ENCODE measurements around the gene RIPOR3. TPM values are rescaled to one million over a fixed set of nuclear protein-coding genes. Genes with fewer than 3 reads are reported as not detected.

The RIPOR3 gene
- total RNA-seq, 2 donors from 2014 or later, result 0.46 to 1.4 TPM

DNA sequence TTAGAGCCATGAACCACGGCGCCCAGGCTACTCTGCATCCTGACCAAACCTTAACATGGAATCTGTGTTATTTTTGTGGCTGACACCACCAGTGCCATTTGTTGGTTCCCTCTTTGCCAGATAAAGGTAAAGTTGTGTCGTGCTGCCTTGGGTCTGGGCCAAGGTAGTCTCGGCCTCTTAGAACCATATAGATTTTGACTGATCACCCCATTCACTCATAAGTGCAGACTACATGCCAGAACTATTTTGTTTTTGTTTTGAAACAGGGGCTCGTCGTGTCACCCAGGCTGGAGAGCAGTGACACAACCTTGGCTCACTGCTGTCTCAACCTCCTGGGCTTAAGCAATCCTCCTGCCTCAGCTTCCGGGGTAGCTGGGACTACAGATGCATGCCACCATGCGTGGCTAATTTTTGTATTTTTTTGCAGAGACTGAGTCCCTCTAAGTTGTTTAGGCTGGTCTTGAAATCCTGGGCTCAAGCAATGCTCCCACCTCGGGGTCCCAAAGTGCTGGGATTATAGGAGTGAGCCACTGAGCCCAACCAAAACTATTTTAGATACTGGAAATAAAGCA is 19.2 kb upstream of the RIPOR3 start:
- no peak for DNase-seq
- Histone ChIP-seq H3K27me3 (ENCODE audit: control insufficient read depth, insufficient read depth, low read length, poor library complexity, severe bottlenecking) (no peaks in the 10 kb centered on the region), H3K4me3 (ENCODE audit: low read length) (no peak overlapping the region), H3K27ac (ENCODE audit: low read depth, low read length) (no peak overlapping the region), H3K9me3 (ENCODE audit: control insufficient read depth, low read length) (no peaks in the 10 kb centered on the region), H3K9ac (ENCODE audit: extremely low read depth, low read length, poor library complexity, severe bottlenecking) (no peak overlapping the region), H3K36me3 (ENCODE audit: control insufficient read depth, insufficient read depth, low read length) (no peaks in the 10 kb centered on the region), H3K4me1 (ENCODE audit: control insufficient read depth, insufficient read depth, low read length) (peaks cover 2% of the 10 kb centered on the region)
- 90 to 91% methylated on average over 9 of the region's 9 CpGs for WGBS, 2 experiments (ENCODE audit: insufficient coverage in 1 of 2, insufficient read length in 1 of 2)
- no peak overlapping the region for H3K27ac Mint-ChIP-seq
- peaks cover 19% of the 10 kb centered on the region for H3K4me1 Mint-ChIP-seq
- TF ChIP-seq, protein P1, sequence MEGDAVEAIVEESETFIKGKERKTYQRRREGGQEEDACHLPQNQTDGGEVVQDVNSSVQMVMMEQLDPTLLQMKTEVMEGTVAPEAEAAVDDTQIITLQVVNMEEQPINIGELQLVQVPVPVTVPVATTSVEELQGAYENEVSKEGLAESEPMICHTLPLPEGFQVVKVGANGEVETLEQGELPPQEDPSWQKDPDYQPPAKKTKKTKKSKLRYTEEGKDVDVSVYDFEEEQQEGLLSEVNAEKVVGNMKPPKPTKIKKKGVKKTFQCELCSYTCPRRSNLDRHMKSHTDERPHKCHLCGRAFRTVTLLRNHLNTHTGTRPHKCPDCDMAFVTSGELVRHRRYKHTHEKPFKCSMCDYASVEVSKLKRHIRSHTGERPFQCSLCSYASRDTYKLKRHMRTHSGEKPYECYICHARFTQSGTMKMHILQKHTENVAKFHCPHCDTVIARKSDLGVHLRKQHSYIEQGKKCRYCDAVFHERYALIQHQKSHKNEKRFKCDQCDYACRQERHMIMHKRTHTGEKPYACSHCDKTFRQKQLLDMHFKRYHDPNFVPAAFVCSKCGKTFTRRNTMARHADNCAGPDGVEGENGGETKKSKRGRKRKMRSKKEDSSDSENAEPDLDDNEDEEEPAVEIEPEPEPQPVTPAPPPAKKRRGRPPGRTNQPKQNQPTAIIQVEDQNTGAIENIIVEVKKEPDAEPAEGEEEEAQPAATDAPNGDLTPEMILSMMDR (conservative IDR thresholded peaks at IDR 0.05), result no peak
- no peaks in the 10 kb centered on the region for H3K9me3 Mint-ChIP-seq
- H3K27me3 Mint-ChIP-seq (ENCODE audit: insufficient read depth), result no peaks in the 10 kb centered on the region
- no peaks in the 10 kb centered on the region for H3K36me3 Mint-ChIP-seq (ENCODE audit: low read depth)
- H3K4me3 Mint-ChIP-seq, result no peak overlapping the region

DNA sequence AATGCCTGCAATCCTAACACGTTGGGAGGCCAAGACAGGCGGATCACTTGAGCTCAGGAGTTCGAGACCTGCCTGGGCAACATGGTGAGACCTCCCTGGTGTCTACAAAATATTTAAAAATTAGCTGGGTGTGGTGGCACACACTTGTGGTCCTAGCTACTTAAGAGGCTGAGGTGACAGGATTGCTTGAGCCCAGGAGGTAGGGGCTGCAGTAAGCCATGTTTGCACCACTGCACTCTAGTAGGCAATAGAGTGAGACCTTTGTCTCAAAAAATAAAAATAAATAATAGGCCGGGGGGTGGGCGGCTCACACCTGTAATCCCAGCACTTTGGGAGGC is 18.3 kb upstream of the RIPOR3 start:
- H3K9me3 ChIP-seq (ENCODE audit: control insufficient read depth, low read length), result no peaks in the 10 kb centered on the region
- no peaks in the 10 kb centered on the region for H3K36me3 ChIP-seq (ENCODE audit: control insufficient read depth, insufficient read depth, low read length)
- 82 to 83% methylated on average over 3 to 5 of the region's 5 CpGs for WGBS, 2 experiments (ENCODE audit: insufficient coverage in 1 of 2, insufficient read length in 1 of 2)
- Mint-ChIP-seq H3K36me3 (ENCODE audit: low read depth) (no peaks in the 10 kb centered on the region), H3K9me3 (no peaks in the 10 kb centered on the region), H3K27me3 (ENCODE audit: insufficient read depth) (no peaks in the 10 kb centered on the region), H3K4me3 (no peak overlapping the region), H3K27ac (no peak overlapping the region), H3K4me1 (peaks cover 19% of the 10 kb centered on the region)
- TF ChIP-seq, protein P1 (conservative IDR thresholded peaks at IDR 0.05), result no peak
- H3K27ac ChIP-seq (ENCODE audit: low read depth, low read length), result no peak overlapping the region
- no peak overlapping the region for H3K4me3 ChIP-seq (ENCODE audit: low read length)
- no peak overlapping the region for H3K9ac ChIP-seq (ENCODE audit: extremely low read depth, low read length, poor library complexity, severe bottlenecking)
- peaks cover 2% of the 10 kb centered on the region for H3K4me1 ChIP-seq (ENCODE audit: control insufficient read depth, insufficient read depth, low read length)
- DNase-seq, result no peak
- H3K27me3 ChIP-seq (ENCODE audit: control insufficient read depth, insufficient read depth, low read length, poor library complexity, severe bottlenecking), result no peaks in the 10 kb centered on the region

DNA sequence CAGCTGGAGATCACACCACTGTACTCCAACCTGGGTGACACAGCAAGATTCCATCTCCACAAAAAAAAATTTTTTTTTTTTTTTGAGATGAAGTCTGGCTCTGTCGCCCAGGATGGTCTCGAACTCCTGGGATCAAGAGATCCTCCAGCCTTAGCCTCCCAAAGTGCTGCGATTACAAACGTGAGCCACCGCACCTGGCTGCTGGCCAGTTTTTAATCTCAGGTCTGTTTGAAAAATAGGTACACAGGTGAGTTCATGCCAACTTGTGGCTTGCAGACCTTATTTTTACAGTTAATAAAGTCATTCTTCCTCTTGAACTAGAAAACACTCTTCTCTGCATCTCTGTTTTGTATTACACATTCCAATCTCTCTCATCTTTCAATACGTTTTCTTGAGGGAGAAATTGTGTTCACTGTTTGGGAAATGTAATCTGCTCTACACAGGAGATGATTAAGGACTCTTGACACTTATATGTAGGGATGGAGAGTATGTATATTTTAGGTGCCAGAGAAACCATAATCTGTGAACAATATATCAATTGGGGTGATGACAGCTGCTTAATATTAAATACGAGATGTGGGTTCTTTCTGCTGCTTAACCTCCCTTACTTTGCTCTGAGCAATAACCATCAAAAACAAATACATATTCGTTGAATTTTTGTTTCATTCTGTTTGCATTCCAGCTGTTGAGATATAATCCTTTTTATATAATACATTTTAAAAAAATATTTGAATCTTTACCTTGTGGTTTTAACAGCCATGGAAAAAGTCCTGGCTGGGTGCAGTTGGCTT is 17.7 kb upstream of the RIPOR3 start:
- Histone ChIP-seq H3K36me3 (ENCODE audit: control insufficient read depth, insufficient read depth, low read length) (no peaks in the 10 kb centered on the region), H3K27me3 (ENCODE audit: control insufficient read depth, insufficient read depth, low read length, poor library complexity, severe bottlenecking) (no peaks in the 10 kb centered on the region), H3K9ac (ENCODE audit: extremely low read depth, low read length, poor library complexity, severe bottlenecking) (no peak overlapping the region), H3K9me3 (ENCODE audit: control insufficient read depth, low read length) (no peaks in the 10 kb centered on the region), H3K27ac (ENCODE audit: low read depth, low read length) (no peak overlapping the region), H3K4me1 (ENCODE audit: control insufficient read depth, insufficient read depth, low read length) (peaks cover 2% of the 10 kb centered on the region), H3K4me3 (ENCODE audit: low read length) (no peak overlapping the region)
- WGBS, 2 experiments (ENCODE audit: insufficient coverage in 1 of 2, insufficient read length in 1 of 2), result 91 to 94% methylated on average over 6 to 8 of the region's 8 CpGs
- Mint-ChIP-seq H3K9me3 (no peaks in the 10 kb centered on the region), H3K4me3 (no peak overlapping the region), H3K27me3 (ENCODE audit: insufficient read depth) (no peaks in the 10 kb centered on the region), H3K27ac (no peak overlapping the region), H3K4me1 (peaks cover 19% of the 10 kb centered on the region), H3K36me3 (ENCODE audit: low read depth) (no peaks in the 10 kb centered on the region)
- DNase-seq, result no peak
- TF ChIP-seq, protein P1 (conservative IDR thresholded peaks at IDR 0.05), result no peak
